GM12865 (cell line): ENCODE results near the gene SORCS3.

Experiments
- DNase-seq: peaks from one replicate; pipeline ENCODE4 v3.0.0; 2010; ENCODE audit warnings: low read depth
- H3K4me3 ChIP-seq: 2 replicates; pipeline ENCODE4 v1.5.1; 2011; ENCODE audit warnings: mild to moderate bottlenecking, low read depth, low read length, control low read depth
- TF ChIP-seq, protein P1 (sequence below): IDR thresholded peaks from 2 replicates; pipeline ENCODE4 v1.5.1; 2011; ENCODE audit warnings: low read length, control low read depth, low read depth, inconsistent platforms; ENCODE audit not compliant: insufficient read depth; ENCODE audit errors: missing control alignments

The SORCS3 gene

GRCh38 chr10:105071980-105072379, 430.9 kb downstream of the SORCS3 start:
- TF ChIP-seq, protein P1, sequence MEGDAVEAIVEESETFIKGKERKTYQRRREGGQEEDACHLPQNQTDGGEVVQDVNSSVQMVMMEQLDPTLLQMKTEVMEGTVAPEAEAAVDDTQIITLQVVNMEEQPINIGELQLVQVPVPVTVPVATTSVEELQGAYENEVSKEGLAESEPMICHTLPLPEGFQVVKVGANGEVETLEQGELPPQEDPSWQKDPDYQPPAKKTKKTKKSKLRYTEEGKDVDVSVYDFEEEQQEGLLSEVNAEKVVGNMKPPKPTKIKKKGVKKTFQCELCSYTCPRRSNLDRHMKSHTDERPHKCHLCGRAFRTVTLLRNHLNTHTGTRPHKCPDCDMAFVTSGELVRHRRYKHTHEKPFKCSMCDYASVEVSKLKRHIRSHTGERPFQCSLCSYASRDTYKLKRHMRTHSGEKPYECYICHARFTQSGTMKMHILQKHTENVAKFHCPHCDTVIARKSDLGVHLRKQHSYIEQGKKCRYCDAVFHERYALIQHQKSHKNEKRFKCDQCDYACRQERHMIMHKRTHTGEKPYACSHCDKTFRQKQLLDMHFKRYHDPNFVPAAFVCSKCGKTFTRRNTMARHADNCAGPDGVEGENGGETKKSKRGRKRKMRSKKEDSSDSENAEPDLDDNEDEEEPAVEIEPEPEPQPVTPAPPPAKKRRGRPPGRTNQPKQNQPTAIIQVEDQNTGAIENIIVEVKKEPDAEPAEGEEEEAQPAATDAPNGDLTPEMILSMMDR: no peak
- H3K4me3 ChIP-seq: no peak overlapping the region
- DNase-seq: no peak

DNA sequence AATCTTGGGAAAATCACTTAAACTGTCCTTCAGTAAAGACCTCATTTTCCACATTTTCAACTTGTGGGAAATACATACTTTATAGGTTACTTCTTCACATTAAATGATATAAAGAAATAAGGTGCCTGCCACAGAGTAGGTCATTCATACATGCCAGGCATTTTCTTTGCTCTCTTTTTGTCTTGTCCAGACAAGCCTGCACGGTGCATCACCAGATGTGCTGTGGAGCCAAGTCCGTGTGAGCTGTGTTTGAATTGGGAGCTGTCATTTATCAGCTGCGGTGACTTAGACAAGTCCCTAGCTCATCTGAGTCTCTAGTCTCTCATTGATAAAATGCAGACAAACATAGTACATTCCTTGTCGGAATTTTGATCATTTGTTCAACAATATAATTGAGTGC, 432.9 kb downstream of the SORCS3 start:
- TF ChIP-seq, protein P1: no peak
- no peak for DNase-seq
- H3K4me3 ChIP-seq: no peak overlapping the region

DNA sequence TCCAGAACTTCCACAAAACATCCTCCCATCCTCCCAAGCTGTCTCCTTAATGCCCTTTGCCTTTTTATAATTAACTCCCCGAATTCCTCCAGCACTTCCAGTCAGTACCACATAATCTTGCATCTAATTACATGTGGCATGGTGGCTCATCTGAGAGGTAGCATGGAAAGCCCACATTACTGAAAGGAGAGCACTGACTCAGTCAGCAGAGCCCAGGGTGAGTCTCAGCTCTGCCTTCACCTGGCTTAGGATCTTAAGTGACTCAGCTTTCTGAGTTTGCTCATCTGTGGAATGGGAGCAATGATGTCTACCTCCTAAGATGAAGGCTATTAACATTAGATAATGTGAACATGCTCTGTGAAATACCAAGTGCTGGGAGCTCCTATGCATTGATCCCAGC, 433.9 kb downstream of the SORCS3 start:
- DNase-seq: no peak
- TF ChIP-seq, protein P1: no peak

GRCh38 chr10:105085980-105086379, 444.9 kb downstream of the SORCS3 start:
- TF ChIP-seq, protein P1: no peak
- H3K4me3 ChIP-seq: no peak overlapping the region
- DNase-seq: no peak

More for the DNA sequence above, 433.9 kb downstream of the SORCS3 start:
- H3K4me3 ChIP-seq: no peak overlapping the region

DNA sequence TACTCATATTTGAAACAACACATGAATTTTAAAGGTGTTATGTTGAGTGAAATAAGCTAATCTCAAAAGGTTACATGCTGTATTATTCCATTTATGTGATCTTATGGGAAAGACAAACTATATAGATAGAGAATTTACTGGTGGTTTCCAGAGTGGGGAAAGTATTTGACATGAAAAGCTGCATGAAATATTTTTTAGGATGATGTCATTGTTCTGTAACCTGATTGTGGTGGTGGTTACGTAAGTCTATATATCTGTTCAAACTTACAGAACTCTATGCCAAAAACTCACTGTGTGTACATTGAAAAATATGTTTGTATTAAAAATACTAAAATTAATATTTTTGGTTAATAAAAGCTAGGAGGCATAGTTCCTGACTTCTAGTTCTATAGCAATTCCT, 453.0 kb downstream of the SORCS3 start:
- TF ChIP-seq, protein P1: no peak
- H3K4me3 ChIP-seq: no peak overlapping the region
- no peak for DNase-seq

DNA sequence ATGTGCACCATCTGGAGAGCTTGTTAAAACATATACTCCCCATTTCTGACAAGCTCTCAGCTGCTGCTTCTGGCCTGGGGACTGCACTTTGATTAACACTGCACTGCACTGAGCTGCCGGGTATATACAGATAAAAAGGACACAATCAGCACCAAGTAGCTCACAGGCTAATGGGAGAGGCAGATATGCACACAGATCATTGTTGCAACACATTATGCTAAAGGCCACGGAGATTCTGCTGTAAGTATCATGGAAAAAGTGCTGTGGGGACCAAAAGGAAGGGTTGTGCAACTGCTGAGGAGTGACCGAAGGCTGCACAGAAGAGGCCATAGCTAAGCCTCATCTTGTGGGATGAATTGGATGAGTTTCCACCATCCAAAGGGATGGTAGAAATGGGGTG, 455.2 kb downstream of the SORCS3 start:
- no peak for DNase-seq
- TF ChIP-seq, protein P1: no peak
- no peak overlapping the region for H3K4me3 ChIP-seq

DNA sequence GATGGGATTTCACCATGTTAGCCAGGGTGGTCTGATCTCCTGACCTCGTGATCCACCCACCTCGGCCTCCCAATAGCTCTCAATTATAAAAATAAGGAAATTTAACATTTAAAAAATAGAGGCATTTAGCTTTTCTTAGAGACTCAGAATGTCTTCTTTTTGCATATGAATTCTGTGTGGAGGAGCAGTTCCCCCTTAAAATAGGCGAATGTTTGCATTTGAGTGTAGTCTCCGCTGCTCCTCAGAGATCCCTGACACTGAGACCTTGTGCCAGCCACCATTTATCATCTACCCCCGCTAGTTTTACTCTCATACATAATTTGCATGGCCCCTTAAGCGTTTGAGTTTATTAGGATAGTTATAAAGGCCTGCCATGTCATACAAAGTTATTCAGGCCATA, 461.9 kb downstream of the SORCS3 start:
- DNase-seq: no peak
- no peak overlapping the region for H3K4me3 ChIP-seq
- TF ChIP-seq, protein P1: no peak
